ENCODE data around the gene CRYBG3.

- TF ChIP-seq TAF1 (IDR thresholded peaks at IDR 0.05; ENCODE audit: low read depth) = no peak
- no peak for TF ChIP-seq EP300 (IDR thresholded peaks at IDR 0.05; ENCODE audit: borderline replicate concordance)
- no peak for TF ChIP-seq FOXM1 (IDR thresholded peaks at IDR 0.05; ENCODE audit: borderline replicate concordance, low read depth)
- no peak for TF ChIP-seq MAX (IDR thresholded peaks at IDR 0.05)
- TF ChIP-seq EGR1 (IDR thresholded peaks at IDR 0.05) = no peak
- TF ChIP-seq YY1 (IDR thresholded peaks at IDR 0.05; ENCODE audit: low read depth) = no peak
- no peak for TF ChIP-seq RAD21 (IDR thresholded peaks at IDR 0.05; ENCODE audit: low read depth)
- TF ChIP-seq REST (IDR thresholded peaks at IDR 0.05; ENCODE audit: low read depth) = no peak
Measured at GRCh38 chr3:97820780-97821179, 1.0 kb upstream of the CRYBG3 start.
